HCT116 (cell line): ENCODE measurements around the gene VPS4B. TPM values are rescaled to one million over a fixed set of nuclear protein-coding genes. Genes with fewer than 3 reads are reported as not detected.

ENCODE experiments used
- ATAC-seq: fragments of 200-7000 bp; cut with Tn5 transposase; 2 replicates; pipeline ENCODE4 v1.9.1; 2020; ENCODE audit warnings: mild to moderate bottlenecking, moderate library complexity
- BruUV-seq: library from RNA; stranded (reverse); fragments of 400-500 nt; replicated peaks from 2 replicates; lab custom pipeline; 2021; lab: Mats Ljungman, UMichigan
- CTCF ChIA-PET: fragments of 300-600 bp; sonication (Branson Sonifier 250); formaldehyde crosslinking; loops from one replicate; lab custom pipeline; 2021; ENCODE audit warnings: antibody characterized with exemption; lab: Charles Lee
- POLR2A ChIA-PET: fragments of 300-600, 350-600 bp; sonication (Branson Sonifier 250); formaldehyde crosslinking; loops from one replicate; lab custom pipeline; 2021; ENCODE audit warnings: antibody characterized with exemption; lab: Charles Lee
- RAD21 ChIA-PET, 2 experiments: fragments of 300-600 bp; sonication (Branson Sonifier 250); formaldehyde crosslinking; loops; one replicate each; lab custom pipeline; 2023; ENCODE audit warnings: low total read pairs in 2 of 2; ENCODE audit not compliant: uncharacterized antibody in 2 of 2, unreplicated experiment in 2 of 2, low non-redundant PET in 1 of 2; lab: Charles Lee
- DNase-seq: peaks from one replicate; pipeline ENCODE4 v3.0.0-alpha.2; 2010; ENCODE audit warnings: low read depth, low spot score
- H2AFZ ChIP-seq: fragments of 200-600 bp; shearing (Covaris generic), sonication (generic); 2 replicates; pipeline ENCODE4 v1.6.1; 2017; ENCODE audit warnings: low read depth, mixed run types, mixed read lengths, antibody characterized with exemption, low read length; ENCODE audit not compliant: poor library complexity, severe bottlenecking
- H3K27ac ChIP-seq: 2 replicates; pipeline ENCODE4 v1.5.1; 2012; ENCODE audit warnings: low read depth, low read length
- H3K27me3 ChIP-seq: fragments of 200-600 bp; sonication (generic); 2 replicates; pipeline ENCODE4 v1.6.1; 2016; ENCODE audit warnings: mixed run types, low read length, mixed read lengths; ENCODE audit not compliant: insufficient read depth
- H3K36me3 ChIP-seq, 2 experiments: fragments of 200-500 bp in 1 of 2; fragments of 200-600 bp in 1 of 2; sonication (Bioruptor generic) in 1 of 2; sonication (generic) in 1 of 2; 2 replicates each; pipeline versions ENCODE4 v1.5.1 to v1.6.1; 2014 to 2016; ENCODE audit warnings: low read length in 2 of 2, inconsistent platforms in 1 of 2, mixed read lengths in 1 of 2, mixed run types in 1 of 2; ENCODE audit not compliant: insufficient read depth in 2 of 2, control insufficient read depth in 1 of 2
- H3K4me1 ChIP-seq, 2 experiments: fragments of 200-600 bp in 1 of 2; sonication (generic) in 1 of 2; 2 replicates each; pipeline versions ENCODE4 v1.5.1 to v1.6.1; 2012 to 2017; ENCODE audit warnings: low read length in 2 of 2, inconsistent platforms in 1 of 2, mild to moderate bottlenecking in 1 of 2, mixed read lengths in 1 of 2, mixed run types in 1 of 2, moderate library complexity in 1 of 2; ENCODE audit not compliant: insufficient read depth in 2 of 2, control insufficient read depth in 1 of 2
- H3K4me2 ChIP-seq: fragments of 200-600 bp; sonication (generic); 2 replicates; pipeline ENCODE4 v1.6.1; 2017; ENCODE audit warnings: mixed run types, low read length, mixed read lengths
- H3K4me3 ChIP-seq, 2 experiments: fragments of 200-600 bp in 1 of 2; sonication (generic) in 1 of 2; replicated peaks in 1 of 2; 2 replicates each; pipeline ENCODE4 v1.5.1; 2011 to 2016; ENCODE audit warnings: low read length in 2 of 2, control low read depth in 1 of 2, low read depth in 1 of 2, mild to moderate bottlenecking in 1 of 2, mixed read lengths in 1 of 2, mixed run types in 1 of 2
- H3K79me2 ChIP-seq: fragments of 200-600 bp; sonication (generic); 2 replicates; pipeline ENCODE4 v1.6.1; 2017; ENCODE audit warnings: mild to moderate bottlenecking, mixed run types, low read length, moderate library complexity, mixed read lengths; ENCODE audit not compliant: insufficient read depth
- H3K9ac ChIP-seq: fragments of 200-600 bp; sonication (generic); 2 replicates; pipeline ENCODE4 v1.6.1; 2016; ENCODE audit warnings: low read length, mixed read lengths
- H3K9me2 ChIP-seq: fragments of 200-600 bp; sonication (generic), shearing (Covaris generic); 2 replicates; pipeline ENCODE4 v1.6.1; 2017; ENCODE audit warnings: mixed run types, mild to moderate bottlenecking, moderate library complexity; ENCODE audit not compliant: insufficient read depth
- H3K9me3 ChIP-seq, 2 experiments: fragments of 200-500 bp in 1 of 2; fragments of 200-600 bp in 1 of 2; sonication (Bioruptor generic) in 1 of 2; sonication (generic) in 1 of 2; 2 replicates each; pipeline ENCODE4 v1.6.1; 2014 to 2017; ENCODE audit warnings: low read length in 2 of 2, mixed read lengths in 2 of 2, inconsistent platforms in 1 of 2, low read depth in 1 of 2, mild to moderate bottlenecking in 1 of 2, mixed run types in 1 of 2, moderate library complexity in 1 of 2; ENCODE audit not compliant: control insufficient read depth in 1 of 2, insufficient read depth in 1 of 2
- H4K20me1 ChIP-seq: fragments of 200-600 bp; sonication (generic), shearing (Covaris generic); 2 replicates; pipeline ENCODE4 v1.6.1; 2017; ENCODE audit warnings: mixed run types, mild to moderate bottlenecking, moderate library complexity; ENCODE audit not compliant: insufficient read depth
- CBX3 ChIP-seq: IDR thresholded peaks from 2 replicates; pipeline ENCODE4 v1.6.1; 2012; ENCODE audit warnings: low read depth
- EGR1 ChIP-seq: IDR thresholded peaks from 2 replicates; pipeline ENCODE4 v1.6.1; 2012; ENCODE audit warnings: low read depth
- ELF1 ChIP-seq: IDR thresholded peaks from 2 replicates; pipeline ENCODE4 v1.6.1; 2012; ENCODE audit warnings: low read depth, borderline replicate concordance
- EZH2phosphoT487 ChIP-seq: fragments of 200-600 bp; IDR thresholded peaks from 2 replicates; pipeline ENCODE4 v1.6.1; 2018; ENCODE audit warnings: antibody characterized with exemption, borderline replicate concordance
- FOSL1 ChIP-seq: IDR thresholded peaks from 2 replicates; pipeline ENCODE4 v1.6.1; 2012; ENCODE audit warnings: low read depth
- JUND ChIP-seq: IDR thresholded peaks from 2 replicates; pipeline ENCODE4 v1.6.1; 2012
- MAX ChIP-seq: IDR thresholded peaks from 2 replicates; pipeline ENCODE4 v1.6.1; 2012
- POLR2A ChIP-seq: IDR thresholded peaks from 2 replicates; pipeline ENCODE4 v1.7.0; 2011; ENCODE audit warnings: borderline replicate concordance; ENCODE audit not compliant: insufficient read depth, insufficient read length; ENCODE audit errors: extremely low read depth
- POLR2AphosphoS5 ChIP-seq: IDR thresholded peaks from 2 replicates; pipeline ENCODE4 v1.6.1; 2011; ENCODE audit warnings: mild to moderate bottlenecking, low read depth, low read length, moderate library complexity
- RAD21 ChIP-seq: IDR thresholded peaks from 2 replicates; pipeline ENCODE4 v1.6.1; 2012; ENCODE audit warnings: low read depth, mild to moderate bottlenecking
- REST ChIP-seq: IDR thresholded peaks from 2 replicates; pipeline ENCODE4 v1.6.1; 2012; ENCODE audit warnings: low read depth
- SIN3A ChIP-seq: IDR thresholded peaks from 2 replicates; pipeline ENCODE4 v1.6.1; 2012; ENCODE audit warnings: low read depth
- SP1 ChIP-seq: IDR thresholded peaks from 2 replicates; pipeline ENCODE4 v1.6.1; 2012; ENCODE audit warnings: low read depth
- SRF ChIP-seq: IDR thresholded peaks from 2 replicates; pipeline ENCODE4 v1.6.1; 2012; ENCODE audit warnings: low read depth
- TCF7L2 ChIP-seq: IDR thresholded peaks from 2 replicates; pipeline ENCODE4 v1.7.0; 2011; ENCODE audit warnings: borderline replicate concordance, inconsistent platforms; ENCODE audit not compliant: insufficient read depth, insufficient read length; ENCODE audit errors: extremely low read depth
- YY1 ChIP-seq: IDR thresholded peaks from 2 replicates; pipeline ENCODE4 v1.6.1; 2011; ENCODE audit warnings: low read length, low read depth, moderate library complexity, mild to moderate bottlenecking; ENCODE audit not compliant: insufficient replicate concordance; ENCODE audit errors: extremely low read depth
- ZBTB33 ChIP-seq: IDR thresholded peaks from 2 replicates; pipeline ENCODE4 v1.6.1; 2011; ENCODE audit warnings: mild to moderate bottlenecking, low read length, moderate library complexity; ENCODE audit not compliant: insufficient replicate concordance; ENCODE audit errors: extremely low read depth
- ZFX ChIP-seq: fragments of 450-650 bp; IDR thresholded peaks from 2 replicates; pipeline ENCODE4 v1.6.1; 2017
- ZNF274 ChIP-seq: fragments of 200-500 bp; sonication (Bioruptor generic); IDR thresholded peaks from 2 replicates; pipeline ENCODE4 v1.6.1; 2014; ENCODE audit warnings: mild to moderate bottlenecking, low read depth, low read length, inconsistent platforms
- intact Hi-C: fragments of 100-400 bp; cut with micrococcal nuclease; formaldehyde crosslinking; loops from 2 replicates; pipeline ENCODE4 v1.10.0; 2022
- total RNA-seq: library from RNA; stranded (reverse); gene quantifications from one replicate; pipeline ENCODE4 v1.2.1, GENCODE V29; 2021; ENCODE audit not compliant: unreplicated experiment

The VPS4B gene
- total RNA-seq, 1 experiment from 2014 or later, result 68.3 TPM

- TF ChIP-seq ZBTB33, result no peak
Measured at GRCh38 chr18:63470751-63471150, 48.5 kb upstream of the VPS4B start (continued).

- H3K9ac ChIP-seq, result no peak overlapping the region
- no peaks in the 10 kb centered on the region for H3K27me3 ChIP-seq
- ChIA-PET POLR2A (no interaction called here), RAD21 (no interaction called here), CTCF (no interaction called here)
- H3K9me3 ChIP-seq, result no peaks in the 10 kb centered on the region
- DNase-seq (no peak), ATAC-seq (no peak)
- no peaks in the 10 kb centered on the region for H3K36me3 ChIP-seq
- TF ChIP-seq POLR2A (no peak), ZFX (no peak), SIN3A (no peak), TCF7L2 (no peak), CBX3 (no peak), YY1 (no peak), EZH2phosphoT487 (no peak), JUND (no peak), FOSL1 (no peak), ZBTB33 (no peak), ELF1 (no peak), SP1 (no peak), RAD21 (no peak), ZNF274 (no peak), MAX (no peak), POLR2AphosphoS5 (no peak), REST (no peak), EGR1 (no peak), SRF (no peak)
- no peak overlapping the region for H2AFZ ChIP-seq
- H4K20me1 ChIP-seq, result no peaks in the 10 kb centered on the region
- no peaks in the 10 kb centered on the region for H3K9me2 ChIP-seq
- no peak overlapping the region for H3K4me2 ChIP-seq
- H3K4me3 ChIP-seq, result no peak overlapping the region
- no TSS peak for BruUV-seq
- peaks cover 7 to 16% of the 10 kb centered on the region in 2 experiments for H3K4me1 ChIP-seq
- intact Hi-C loops, result no loop called here
- no peaks in the 10 kb centered on the region for H3K79me2 ChIP-seq
- no peak overlapping the region for H3K27ac ChIP-seq
Measured at GRCh38 chr18:63468575-63468974, 46.3 kb upstream of the VPS4B start.
